Suprapubic skin (tissue), 4 donors: ENCODE data around the gene EPS8L1. TPM values are rescaled to one million over a fixed set of nuclear protein-coding genes. Genes with fewer than 3 reads are reported as not detected.
"Not testable (repeated sequence)": the region's sequence is repeated elsewhere in the genome, so short reads cannot be mapped to it uniquely, and the experiment has no call there.

Experiments used
- DNase-seq, 2 donors: peaks; one replicate each; pipeline ENCODE4 v3.0.0-alpha.2; 2019; ENCODE audit warnings: low spot score in 2 of 2
- H3K27ac ChIP-seq: fragments of 200-600 bp; sonication (generic); one replicate; pipeline ENCODE4 v1.5.1; 2019
- H3K27me3 ChIP-seq: fragments of 200-600 bp; sonication (generic); one replicate; pipeline ENCODE4 v1.5.1; 2019
- H3K36me3 ChIP-seq: fragments of 200-600 bp; sonication (generic); one replicate; pipeline ENCODE4 v1.5.1; 2019
- H3K4me1 ChIP-seq: fragments of 200-600 bp; sonication (generic); one replicate; pipeline ENCODE4 v1.5.1; 2019
- H3K4me3 ChIP-seq: fragments of 200-600 bp; sonication (generic); one replicate; pipeline ENCODE4 v1.5.1; 2019; ENCODE audit warnings: mild to moderate bottlenecking
- H3K9me3 ChIP-seq: fragments of 200-600 bp; sonication (generic); one replicate; pipeline ENCODE4 v1.5.1; 2019
- EP300 ChIP-seq: sonication (generic); formaldehyde crosslinking; IDR thresholded peaks from one replicate; pipeline ENCODE4 v1.6.1; 2017; ENCODE audit warnings: antibody characterized with exemption
- POLR2A ChIP-seq, 2 donors: fragments of 450-650 bp; IDR thresholded peaks; one replicate each; pipeline ENCODE4 v1.6.1; 2017; ENCODE audit warnings: antibody characterized with exemption in 2 of 2, mild to moderate bottlenecking in 2 of 2, moderate library complexity in 2 of 2
- POLR2AphosphoS5 ChIP-seq, 3 donors: sonication (generic); formaldehyde crosslinking; IDR thresholded peaks; one replicate each; pipeline ENCODE4 v1.6.1; 2017; ENCODE audit warnings: antibody characterized with exemption in 3 of 3
- WGBS: methylation state at CpG from one replicate; pipeline ENCODE4 v1.1.5; 2018; 5-methylcytosine and 5-hydroxymethylcytosine counted together
- total RNA-seq, 4 donors: library from RNA; depleted of rRNA; stranded (reverse); fragments of >200 nt; gene quantifications; one replicate each; pipeline ENCODE4 v1.1.0, GENCODE V29; 2016
- TF ChIP-seq, protein P1 (sequence below), 2 donors: fragments of 200-600 bp in 1 of 2; fragments of 450-650 bp in 1 of 2; sonication (generic) in 1 of 2; IDR thresholded peaks; one replicate each; pipeline ENCODE4 v1.5.1; 2016 to 2019; ENCODE audit warnings: antibody characterized with exemption in 2 of 2, mild to moderate bottlenecking in 1 of 2, moderate library complexity in 1 of 2

The EPS8L1 gene
- total RNA-seq: 100 to 1,000 TPM; 243 to 384 (median 304) TPM

DNA sequence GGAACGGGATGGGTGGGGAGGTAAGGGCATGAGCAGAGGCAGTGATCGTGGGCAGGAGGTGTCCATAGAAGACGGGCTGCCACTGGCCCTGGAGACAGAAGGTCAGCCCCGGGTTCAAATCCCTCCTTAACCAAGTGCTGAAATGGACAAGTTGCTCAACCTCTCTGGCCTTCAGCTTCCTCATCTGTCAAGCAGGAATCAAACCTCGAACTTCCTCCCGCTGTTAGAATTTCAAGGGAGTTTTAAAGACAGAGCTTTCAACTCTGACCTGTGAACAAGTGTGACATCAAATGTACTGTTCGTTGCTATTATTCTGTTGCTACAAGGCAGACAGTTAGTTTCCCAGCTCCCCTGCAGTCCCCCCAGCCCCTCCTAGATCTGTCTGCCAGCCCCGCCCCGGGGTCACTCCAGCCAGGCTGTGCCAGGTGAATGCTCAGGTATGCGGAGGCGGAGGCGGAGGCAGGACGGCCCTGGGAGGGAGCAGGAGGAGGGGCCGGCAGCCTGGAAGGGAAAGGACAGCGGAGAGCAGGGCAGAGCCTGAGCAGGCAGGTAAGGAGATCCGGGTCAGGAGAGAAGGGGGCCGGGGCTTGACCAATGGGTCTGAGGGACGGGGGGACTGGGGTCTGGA is at the start of gene EPS8L1:
EPS8L1 (plus strand) TSS at position 499 of the 628 bp plus-strand sequence. CDS start 576 bp downstream, outside the sequence.
- no peaks in the 10 kb centered on the region for H3K36me3 ChIP-seq
- no peak for TF ChIP-seq POLR2AphosphoS5 (IDR thresholded peaks at IDR 0.05)
- TF ChIP-seq, protein P1, sequence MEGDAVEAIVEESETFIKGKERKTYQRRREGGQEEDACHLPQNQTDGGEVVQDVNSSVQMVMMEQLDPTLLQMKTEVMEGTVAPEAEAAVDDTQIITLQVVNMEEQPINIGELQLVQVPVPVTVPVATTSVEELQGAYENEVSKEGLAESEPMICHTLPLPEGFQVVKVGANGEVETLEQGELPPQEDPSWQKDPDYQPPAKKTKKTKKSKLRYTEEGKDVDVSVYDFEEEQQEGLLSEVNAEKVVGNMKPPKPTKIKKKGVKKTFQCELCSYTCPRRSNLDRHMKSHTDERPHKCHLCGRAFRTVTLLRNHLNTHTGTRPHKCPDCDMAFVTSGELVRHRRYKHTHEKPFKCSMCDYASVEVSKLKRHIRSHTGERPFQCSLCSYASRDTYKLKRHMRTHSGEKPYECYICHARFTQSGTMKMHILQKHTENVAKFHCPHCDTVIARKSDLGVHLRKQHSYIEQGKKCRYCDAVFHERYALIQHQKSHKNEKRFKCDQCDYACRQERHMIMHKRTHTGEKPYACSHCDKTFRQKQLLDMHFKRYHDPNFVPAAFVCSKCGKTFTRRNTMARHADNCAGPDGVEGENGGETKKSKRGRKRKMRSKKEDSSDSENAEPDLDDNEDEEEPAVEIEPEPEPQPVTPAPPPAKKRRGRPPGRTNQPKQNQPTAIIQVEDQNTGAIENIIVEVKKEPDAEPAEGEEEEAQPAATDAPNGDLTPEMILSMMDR (IDR thresholded peaks at IDR 0.05): no peak
- no peak for TF ChIP-seq EP300
- no peak for TF ChIP-seq POLR2A (IDR thresholded peaks at IDR 0.05)
- peaks cover 50% of the 10 kb centered on the region for H3K27me3 ChIP-seq
- H3K27ac ChIP-seq: no peak within 1 kb of the TSS
- no peak for DNase-seq
- H3K4me3 ChIP-seq: no peak within 1 kb of the TSS
- H3K4me1 ChIP-seq: peaks cover 11% of the 10 kb centered on the region
- H3K9me3 ChIP-seq: no peaks in the 10 kb centered on the region
- 26% methylated on average over 18 of the region's 18 CpGs for WGBS

DNA sequence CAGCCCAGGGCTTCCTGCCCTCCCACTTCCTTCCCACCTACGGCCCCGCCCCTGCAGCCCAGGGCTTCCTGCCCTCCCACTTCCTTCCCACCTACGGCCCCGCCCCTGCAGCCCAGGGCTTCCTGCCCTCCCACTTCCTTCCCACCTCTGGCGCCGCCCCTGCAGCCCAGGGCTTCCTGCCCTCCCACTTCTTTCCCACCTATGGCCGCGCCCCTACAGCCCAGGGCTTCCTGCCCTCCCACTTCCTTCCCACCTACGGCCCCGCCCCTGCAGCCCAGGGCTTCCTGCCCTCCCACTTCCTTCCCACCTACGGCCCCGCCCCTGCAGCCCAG is 48.6 kb upstream of the EPS8L1 start:
- H3K36me3 ChIP-seq, H3K4me3 ChIP-seq, H3K27me3 ChIP-seq, H3K9me3 ChIP-seq, DNase-seq, H3K27ac ChIP-seq, H3K4me1 ChIP-seq: not testable (repeated sequence)
- WGBS: 73% methylated on average over 2 of the region's 12 CpGs

DNA sequence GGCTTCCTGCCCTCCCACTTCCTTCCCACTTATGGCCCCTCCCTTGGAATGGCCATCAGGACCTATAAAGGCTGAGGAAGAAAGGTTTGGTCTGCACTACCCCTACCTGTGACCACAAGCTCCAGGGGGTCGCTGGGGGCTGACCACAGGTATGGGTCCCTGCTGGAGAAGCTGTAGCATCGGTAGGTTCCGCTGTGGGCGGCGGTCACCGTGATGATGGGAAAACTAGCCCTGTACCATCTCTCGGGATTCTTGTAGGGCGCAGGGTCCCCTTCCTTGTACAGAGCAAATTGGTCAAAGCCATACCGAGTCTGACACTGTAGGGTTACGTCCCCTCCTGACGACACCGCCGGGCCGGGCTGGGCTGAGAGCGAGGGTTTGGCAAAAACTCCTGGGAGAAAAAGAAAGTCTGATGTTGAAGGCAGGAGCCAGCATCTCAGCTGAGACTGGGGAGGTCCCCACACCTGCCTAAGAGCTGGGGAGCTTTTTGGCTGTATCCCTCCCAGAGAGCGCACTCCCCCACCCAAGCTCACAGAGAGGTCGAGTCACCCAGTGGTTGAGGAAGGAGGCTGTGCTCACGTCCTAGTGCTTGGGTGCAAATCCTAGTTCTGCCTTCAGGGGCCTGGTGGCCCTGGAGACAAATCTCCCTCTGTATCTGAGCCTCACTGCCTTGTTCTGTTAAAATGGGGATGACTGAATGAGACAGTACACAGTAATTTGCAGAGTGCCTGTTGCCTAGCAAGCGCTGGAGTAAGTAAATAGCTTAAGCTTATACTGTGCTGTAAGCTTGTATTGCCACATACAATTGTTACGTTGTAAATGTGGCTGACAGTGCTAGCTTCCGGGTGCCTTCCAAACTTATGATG is 48.0 kb upstream of the EPS8L1 start:
- H3K36me3 ChIP-seq: no peaks in the 10 kb centered on the region
- no peak for DNase-seq
- H3K4me3 ChIP-seq: no peak overlapping the region
- no peaks in the 10 kb centered on the region for H3K27me3 ChIP-seq
- no peaks in the 10 kb centered on the region for H3K9me3 ChIP-seq
- H3K4me1 ChIP-seq: no peaks in the 10 kb centered on the region
- TF ChIP-seq, protein P1 (IDR thresholded peaks at IDR 0.05): no peak
- TF ChIP-seq POLR2A (IDR thresholded peaks at IDR 0.05) (no peak), EP300 (no peak), POLR2AphosphoS5 (IDR thresholded peaks at IDR 0.05) (no peak)
- 81% methylated on average over 19 of the region's 21 CpGs for WGBS
- no peak overlapping the region for H3K27ac ChIP-seq

DNA sequence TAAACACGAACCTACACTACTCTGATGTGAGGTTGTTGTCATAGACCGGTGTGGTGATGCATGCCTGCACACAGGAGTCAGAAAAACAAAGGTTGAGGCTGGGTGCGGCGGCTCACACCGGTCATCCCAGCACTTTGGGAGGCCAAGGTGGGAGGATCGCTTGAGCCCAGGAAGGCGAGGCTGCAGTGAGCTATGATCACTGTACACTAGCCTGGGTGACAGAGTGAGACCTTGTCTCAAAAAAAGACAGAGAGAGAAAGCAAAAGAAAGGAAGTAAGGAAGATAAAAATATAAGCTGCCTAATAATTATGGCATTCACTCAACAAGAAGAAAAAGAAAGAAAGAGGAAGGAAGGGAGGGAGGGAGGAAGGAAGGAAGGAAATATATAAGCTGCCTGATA is 46.9 kb upstream of the EPS8L1 start:
- H3K4me3 ChIP-seq: no peak overlapping the region
- DNase-seq: no peak
- H3K9me3 ChIP-seq: no peaks in the 10 kb centered on the region
- TF ChIP-seq POLR2AphosphoS5 (IDR thresholded peaks at IDR 0.05): no peak
- TF ChIP-seq POLR2A (IDR thresholded peaks at IDR 0.05): no peak
- TF ChIP-seq, protein P1 (IDR thresholded peaks at IDR 0.05): no peak
- TF ChIP-seq EP300: no peak
- no peaks in the 10 kb centered on the region for H3K27me3 ChIP-seq
- no peaks in the 10 kb centered on the region for H3K36me3 ChIP-seq
- H3K27ac ChIP-seq: no peak overlapping the region
- 93% methylated on average over 7 of the region's 7 CpGs for WGBS
- no peaks in the 10 kb centered on the region for H3K4me1 ChIP-seq

DNA sequence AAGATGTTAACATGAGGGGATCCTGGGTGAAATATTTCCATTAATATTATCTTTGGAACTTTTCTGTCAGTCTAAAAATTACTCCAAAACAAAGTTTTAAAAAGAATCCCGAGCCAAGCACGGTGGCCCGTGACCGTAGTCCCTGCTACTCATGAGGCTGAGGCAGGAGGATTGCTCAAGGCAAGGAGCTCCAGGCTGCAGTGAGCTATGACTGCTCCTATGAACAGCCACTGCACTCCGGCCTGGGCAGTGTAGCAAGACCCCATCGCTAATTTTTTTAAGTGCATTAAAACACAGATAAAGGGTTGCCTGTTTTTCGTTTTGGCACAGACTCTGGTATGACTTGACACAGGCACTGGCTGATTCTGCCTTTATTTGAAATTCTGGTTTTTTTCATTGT is 44.5 kb upstream of the EPS8L1 start:
- no peak for DNase-seq
- no peaks in the 10 kb centered on the region for H3K9me3 ChIP-seq
- H3K36me3 ChIP-seq: no peaks in the 10 kb centered on the region
- no peaks in the 10 kb centered on the region for H3K27me3 ChIP-seq
- TF ChIP-seq POLR2AphosphoS5 (IDR thresholded peaks at IDR 0.05) (no peak), EP300 (no peak), POLR2A (IDR thresholded peaks at IDR 0.05) (no peak)
- TF ChIP-seq, protein P1 (IDR thresholded peaks at IDR 0.05): no peak
- no peaks in the 10 kb centered on the region for H3K4me1 ChIP-seq
- whole genome bisulfite sequencing: 91% methylated on average over 7 of the region's 7 CpGs
- H3K27ac ChIP-seq: no peak overlapping the region
- no peak overlapping the region for H3K4me3 ChIP-seq
